ENCODE measurements around the gene LRRC49.
"Not testable (repeated sequence)": the region's sequence is repeated elsewhere in the genome, so short reads cannot be mapped to it uniquely, and the experiment has no call there.

LRRC49 gene

DNA sequence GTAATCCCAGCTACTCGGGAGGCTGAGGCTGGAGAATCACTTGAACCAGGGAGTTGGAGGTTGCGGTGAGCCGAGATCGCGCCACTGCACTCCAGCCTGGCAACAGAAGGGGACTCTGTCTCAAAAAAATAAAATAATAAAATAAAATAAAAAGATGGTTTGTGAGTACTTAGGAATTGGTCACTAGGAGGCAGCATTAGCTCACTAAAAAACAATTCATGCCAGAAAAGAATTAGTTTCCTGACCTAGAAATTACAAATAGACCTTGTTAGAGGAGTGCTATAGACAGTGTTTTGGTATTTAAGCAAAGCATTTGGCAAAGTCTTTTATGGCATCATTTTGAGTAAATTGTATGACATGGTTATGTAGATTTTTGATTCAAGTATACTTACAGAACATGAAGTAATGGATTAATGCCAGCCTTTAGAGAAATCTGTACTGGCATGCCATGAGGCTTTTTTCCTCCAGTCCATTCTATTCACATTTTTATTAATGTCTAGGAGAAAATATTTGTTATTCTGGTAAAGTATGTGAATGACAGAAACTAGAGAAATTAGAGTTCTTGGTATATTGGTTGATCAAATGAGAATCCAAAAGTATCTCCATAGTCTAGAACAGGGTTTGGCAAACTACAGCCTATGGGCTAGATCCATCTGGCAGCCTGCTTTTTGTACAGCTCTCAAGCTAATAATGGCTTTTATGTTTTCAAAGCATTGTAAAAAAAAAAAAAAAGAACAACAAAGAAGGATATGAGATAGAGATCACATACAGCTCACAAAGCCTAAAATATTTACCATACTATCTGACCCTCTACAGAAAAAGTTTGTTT is 81.6 kb downstream of the LRRC49 start:
- DNase-seq (ENCODE audit: low read depth in 1 of 2, low spot score in 1 of 2) = no peak

DNA sequence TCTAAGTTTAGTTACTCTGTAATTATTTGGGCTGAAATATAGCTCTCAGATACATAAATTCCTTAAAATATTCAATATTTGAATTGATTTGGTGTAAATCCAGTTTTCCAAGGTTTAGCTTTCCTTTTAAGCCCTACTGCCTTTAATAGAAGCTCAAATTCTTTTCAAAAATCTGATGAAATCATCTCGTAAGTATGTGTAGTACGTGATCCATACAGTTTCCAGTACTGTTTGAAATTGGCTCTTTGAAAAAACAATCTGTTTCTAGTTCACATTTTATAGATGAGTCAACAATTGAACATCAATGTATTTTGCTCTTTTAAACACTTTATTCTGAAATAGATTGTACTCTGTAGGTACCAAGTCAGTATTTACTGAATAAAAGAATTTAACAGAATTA is 84.2 kb downstream of the LRRC49 start:
- DNase-seq (ENCODE audit: low read depth in 1 of 2, low spot score in 1 of 2) = no peak

DNA sequence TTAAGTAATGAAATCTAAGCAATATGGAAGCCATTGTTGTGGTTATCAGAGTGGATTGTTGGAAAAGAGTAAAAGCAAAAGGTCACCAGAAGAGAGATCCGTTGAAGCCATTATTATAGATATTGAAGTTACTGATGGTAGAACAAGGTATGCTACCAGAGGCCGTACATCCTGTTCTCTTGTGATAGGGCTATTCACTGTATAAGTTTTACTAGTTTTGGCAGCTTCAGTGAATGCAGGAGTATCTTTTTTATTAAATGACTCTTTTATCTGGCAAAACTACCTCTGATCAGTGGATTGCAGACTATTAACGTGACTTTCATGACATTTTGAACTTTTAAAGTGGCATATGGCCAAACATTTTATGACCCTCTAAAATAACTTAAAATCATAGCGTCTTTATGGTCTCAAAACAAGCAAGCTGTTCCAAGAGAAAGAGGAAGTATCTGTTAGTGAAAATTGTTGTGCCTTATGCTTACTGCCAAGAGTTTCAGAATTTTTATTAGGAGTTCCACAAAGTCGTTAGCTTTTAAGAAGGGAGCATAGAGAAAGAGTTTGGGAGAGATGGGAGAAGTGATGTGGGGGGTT is 102.9 kb downstream of the LRRC49 start:
- no peak for DNase-seq (ENCODE audit: low read depth in 1 of 2, low spot score in 1 of 2)

DNA sequence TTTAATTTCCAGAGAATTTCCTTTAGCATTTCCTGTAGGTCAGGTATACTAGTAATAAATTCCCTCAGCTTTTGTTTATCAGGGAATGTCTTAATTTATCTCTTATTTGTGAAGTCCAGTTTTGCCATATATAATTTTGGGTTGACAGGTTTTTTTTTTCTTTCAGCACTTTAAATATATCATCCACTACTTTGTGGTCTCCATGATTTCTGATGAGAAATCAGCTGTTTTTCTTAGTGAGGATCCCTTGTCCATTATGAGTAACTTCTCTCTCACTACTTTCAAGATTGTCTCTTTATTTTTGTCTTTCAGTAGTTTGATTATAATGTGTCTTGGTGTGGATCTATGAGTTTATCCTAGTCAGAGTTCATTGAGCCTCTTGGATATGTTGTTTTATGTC is 105.7 kb downstream of the LRRC49 start:
- no peak for DNase-seq (ENCODE audit: low read depth in 1 of 2, low spot score in 1 of 2)

DNA sequence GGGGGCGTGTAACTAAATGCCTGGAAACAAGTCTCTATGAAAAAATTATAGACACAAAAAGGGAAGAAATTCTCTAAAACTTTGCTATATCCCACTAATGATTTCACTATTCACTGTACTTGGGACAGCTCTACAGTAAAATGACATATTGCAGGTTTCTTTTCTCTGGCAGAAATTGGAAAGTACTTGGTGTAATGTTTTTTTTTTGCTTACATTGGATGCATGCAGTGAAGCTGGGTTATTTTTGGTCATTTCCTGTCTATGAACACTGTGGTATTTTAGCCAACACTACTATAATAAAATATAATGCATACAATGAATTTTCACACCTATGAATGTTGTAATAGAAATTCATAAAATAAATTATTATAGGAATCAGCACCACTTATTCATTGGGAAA is 109.7 kb downstream of the LRRC49 start:
- no peak for DNase-seq (ENCODE audit: low read depth in 1 of 2, low spot score in 1 of 2)

DNA sequence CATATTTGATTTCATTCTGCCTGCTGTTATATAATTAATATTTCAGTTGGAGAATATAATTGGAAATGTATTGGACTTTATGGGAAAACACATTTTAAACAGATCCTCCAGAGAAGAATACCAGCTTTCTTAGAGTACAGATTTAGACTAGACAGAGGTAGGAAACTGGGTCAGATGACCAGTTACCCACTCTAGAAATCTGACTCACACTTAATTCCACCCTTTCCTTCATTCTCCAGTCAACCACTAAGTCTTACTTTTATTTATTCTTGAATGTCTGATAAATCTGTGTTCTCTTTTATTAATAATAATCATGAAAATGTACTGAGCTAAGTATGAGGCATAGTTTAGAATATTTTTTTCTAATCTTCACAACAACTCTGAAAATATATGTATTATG is 110.7 kb downstream of the LRRC49 start:
- DNase-seq (ENCODE audit: low read depth in 1 of 2, low spot score in 1 of 2) = no peak

DNA sequence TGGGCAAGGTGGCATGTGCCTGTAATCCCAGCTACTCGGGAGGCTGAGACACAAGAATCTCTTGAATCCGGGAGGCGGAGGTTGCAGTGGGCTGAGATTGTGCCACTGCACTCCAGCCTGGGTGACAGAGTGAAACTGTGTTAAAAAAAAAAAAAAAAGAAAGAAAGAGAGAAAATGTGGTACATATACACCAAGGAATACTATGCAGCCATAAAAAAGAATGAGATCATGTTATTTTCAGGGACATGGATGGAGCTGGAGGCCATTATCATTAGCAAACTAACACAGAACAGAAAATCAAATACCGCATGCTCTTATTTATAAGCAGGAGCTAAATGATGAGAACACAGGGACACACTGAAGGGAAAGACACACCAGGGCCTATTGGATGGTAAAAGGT is 111.9 kb downstream of the LRRC49 start:
- not testable (repeated sequence) for DNase-seq (ENCODE audit: low read depth in 1 of 2, low spot score in 1 of 2)

DNA sequence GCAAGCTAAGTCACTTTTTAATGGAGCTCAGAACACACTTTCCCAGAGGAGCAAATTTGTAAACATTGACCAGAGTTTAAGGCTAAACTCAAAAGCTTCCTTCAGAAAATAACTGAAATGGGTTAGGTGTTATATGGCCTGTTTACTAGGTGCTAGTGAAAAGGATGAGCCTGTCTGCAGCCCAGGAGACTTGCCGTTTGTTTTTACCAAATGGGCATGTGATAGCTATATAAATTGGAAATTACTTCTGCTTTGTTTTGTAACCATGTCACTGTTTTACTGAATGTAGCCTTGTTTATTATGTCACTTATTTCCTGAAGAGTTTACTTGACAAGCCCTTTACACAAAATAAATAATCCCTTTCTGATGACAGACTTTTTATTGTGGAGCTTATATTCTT is 113.3 kb downstream of the LRRC49 start:
- DNase-seq (ENCODE audit: low read depth in 1 of 2, low spot score in 1 of 2) = no peak

DNA sequence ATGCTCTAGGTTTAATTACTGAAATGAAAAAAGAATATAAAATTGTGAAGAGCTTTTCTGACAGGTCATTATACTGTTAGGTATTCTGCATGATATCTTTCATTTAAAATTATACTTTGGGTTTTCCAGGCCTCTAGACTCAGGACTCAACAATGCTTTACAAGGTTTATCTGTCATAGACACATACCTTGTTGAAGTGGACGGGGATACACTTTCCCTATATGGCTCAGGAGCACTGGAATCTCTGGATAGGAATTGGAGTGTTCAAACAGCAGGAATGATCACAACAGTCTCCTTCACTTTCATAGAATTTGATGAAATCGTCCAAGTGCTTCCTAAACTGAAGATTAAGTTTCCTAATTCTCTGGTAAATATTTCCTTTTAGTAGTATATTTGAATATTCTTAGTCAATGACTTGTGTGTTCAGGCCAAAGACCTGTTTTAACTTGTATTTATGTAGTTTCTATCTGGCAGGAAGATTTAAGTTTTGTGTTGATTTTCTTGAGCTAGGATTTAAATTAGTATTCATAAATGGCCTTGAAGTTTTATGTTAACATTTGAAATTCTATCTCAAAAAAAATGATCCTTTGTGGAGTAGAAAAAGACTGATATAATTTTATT is 115.7 kb downstream of the LRRC49 start:
- no peak for DNase-seq (ENCODE audit: low read depth in 1 of 2, low spot score in 1 of 2)

DNA sequence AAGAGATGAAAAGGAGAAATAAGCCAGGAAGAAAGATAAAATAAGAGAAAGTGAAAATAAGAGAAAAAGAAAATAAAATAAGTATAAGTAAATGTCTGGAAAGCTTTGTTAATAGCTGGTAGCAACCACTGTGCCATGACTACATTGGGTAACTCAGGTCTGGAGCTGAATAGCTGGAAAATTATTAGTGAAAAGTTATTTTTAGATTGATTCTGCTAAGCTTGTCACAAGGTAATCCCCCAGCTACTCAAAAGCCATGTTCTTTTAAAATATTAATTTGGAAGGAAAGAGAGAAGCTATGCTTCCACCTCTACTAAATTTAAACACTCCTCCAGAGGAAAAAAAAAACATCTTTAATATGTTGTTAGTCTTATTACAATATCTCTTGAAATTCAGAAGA is 117.8 kb downstream of the LRRC49 start:
- no peak for DNase-seq (ENCODE audit: low read depth in 1 of 2, low spot score in 1 of 2)

DNA sequence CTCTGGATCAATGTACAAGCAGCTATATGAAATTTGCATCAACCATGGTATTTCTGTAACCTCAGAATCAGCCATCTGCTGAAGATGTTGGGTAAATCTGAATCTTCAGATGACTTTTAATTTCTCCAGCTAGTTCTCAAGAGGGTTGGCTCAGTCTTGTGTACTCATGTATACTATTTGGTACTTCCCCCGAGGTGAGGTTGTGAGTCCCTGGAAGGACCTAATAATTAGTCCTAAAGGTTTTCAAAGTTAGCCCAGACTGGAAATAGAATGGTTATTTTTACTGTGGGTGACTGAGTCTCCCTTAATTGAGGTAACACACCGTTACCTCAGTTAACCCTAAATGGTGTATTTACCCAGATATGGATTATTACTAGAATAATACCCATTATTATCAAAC is 118.4 kb downstream of the LRRC49 start:
- DNase-seq (ENCODE audit: low read depth in 1 of 2, low spot score in 1 of 2) = no peak

DNA sequence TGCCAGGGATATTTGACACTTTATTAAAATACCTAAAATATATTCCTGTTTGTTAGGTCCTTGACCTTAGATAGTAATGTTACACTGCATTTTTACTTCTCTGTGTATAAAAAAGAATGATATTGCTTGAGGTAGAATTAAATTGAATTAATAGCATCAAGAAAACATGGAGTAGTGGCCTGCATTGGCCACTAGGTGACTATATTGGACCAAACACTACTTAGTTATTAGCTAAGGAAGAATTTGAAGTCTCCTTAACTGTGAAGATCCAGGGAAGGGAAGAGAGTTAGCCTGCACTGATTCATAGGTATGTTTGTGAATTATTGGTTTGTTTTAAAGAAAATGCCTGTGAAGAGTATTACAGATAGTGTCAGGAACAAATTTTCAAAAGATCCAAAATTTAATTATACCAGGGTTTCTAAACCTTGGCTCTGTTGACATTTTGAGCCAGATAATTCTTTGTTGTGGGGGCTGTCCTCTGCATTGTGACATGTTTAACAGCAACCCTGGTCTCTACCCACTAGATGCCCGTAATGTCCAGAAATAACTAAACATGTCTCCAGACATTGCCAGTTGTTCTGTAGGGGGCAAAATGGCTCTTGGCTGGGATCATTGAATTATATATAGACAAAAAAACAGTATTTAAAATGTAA is 119.0 kb downstream of the LRRC49 start:
- DNase-seq (ENCODE audit: low read depth in 1 of 2, low spot score in 1 of 2) = no peak

DNA sequence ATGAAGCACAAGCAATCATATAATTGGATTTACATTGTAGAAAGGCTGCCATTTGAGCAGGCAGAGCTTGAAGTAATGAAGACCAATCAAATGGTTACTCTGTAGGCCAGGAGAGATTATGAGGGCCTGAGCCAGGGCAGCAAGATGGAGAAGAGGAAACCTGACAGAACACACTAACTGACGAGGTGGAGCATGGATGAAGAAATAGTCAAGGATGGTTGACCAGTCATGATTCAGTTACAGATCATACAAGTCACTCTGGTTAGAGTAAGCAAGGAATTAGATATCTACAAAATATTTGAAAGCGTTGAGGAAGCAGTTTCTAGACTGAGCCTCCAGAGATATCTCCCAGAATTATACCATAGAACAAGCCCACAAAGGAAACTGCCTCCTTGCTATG is 120.8 kb downstream of the LRRC49 start:
- no peak for DNase-seq (ENCODE audit: low read depth in 1 of 2, low spot score in 1 of 2)

DNA sequence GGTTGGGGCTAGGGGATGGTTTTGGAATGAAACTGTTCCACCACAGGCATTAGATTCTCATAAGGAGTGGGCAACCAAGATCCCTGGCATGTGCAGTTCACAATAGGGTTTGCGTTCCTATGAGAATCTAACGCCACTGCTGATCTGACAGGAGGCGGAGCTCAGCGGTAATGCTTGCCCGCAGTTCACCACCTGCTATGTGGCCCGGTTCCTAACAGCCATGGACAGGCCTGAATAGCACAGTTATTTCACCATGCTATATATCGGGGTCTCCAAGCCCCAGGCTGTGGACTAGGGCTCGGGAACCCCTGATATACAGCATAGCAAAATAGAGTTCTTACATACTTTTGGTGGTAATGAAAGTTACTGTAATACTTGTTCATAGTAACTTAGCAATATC is 122.7 kb downstream of the LRRC49 start:
- DNase-seq (ENCODE audit: low read depth in 1 of 2, low spot score in 1 of 2) = no peak

DNA sequence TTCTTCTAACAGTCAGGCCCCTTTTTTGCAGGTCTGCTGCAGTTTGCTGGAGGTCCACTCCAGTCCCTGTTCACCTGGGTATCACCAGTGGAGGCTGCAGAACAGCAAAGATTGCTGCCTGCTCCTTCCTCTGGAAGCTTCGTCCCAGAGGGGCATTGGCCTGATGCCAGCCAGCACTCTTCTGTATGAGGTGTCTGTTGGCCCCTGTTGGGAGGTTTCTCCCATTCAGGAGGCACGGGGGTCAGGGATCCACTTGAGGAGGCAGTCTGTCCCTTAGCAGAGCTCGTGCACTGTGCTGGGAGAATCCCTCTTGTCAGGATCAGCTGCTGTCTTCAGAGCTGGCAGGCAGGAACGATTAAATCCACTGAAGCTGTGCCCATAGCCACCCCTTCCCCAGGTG is 138.6 kb downstream of the LRRC49 start:
- DNase-seq (ENCODE audit: low read depth in 1 of 2, low spot score in 1 of 2) = not testable (repeated sequence)

DNA sequence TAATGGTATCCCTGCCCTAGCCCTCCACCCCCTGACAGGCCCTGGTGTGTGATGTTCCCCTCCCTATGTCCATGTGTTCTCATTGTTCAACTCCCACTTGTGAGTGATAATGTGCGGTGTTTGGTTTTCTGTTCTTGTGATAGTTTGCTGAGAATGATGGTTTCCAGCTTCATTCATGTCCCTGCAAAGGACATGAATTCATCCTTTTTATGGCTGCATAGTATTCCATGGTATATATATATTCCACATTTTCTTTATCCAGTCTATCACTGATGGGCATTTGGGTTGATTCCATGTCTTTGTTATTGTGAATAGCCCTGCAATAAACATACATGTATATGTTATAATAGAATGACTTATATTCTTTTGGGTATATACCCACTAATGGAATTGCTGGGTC is 142.9 kb downstream of the LRRC49 start:
- DNase-seq (ENCODE audit: low read depth in 1 of 2, low spot score in 1 of 2) = not testable (repeated sequence)

DNA sequence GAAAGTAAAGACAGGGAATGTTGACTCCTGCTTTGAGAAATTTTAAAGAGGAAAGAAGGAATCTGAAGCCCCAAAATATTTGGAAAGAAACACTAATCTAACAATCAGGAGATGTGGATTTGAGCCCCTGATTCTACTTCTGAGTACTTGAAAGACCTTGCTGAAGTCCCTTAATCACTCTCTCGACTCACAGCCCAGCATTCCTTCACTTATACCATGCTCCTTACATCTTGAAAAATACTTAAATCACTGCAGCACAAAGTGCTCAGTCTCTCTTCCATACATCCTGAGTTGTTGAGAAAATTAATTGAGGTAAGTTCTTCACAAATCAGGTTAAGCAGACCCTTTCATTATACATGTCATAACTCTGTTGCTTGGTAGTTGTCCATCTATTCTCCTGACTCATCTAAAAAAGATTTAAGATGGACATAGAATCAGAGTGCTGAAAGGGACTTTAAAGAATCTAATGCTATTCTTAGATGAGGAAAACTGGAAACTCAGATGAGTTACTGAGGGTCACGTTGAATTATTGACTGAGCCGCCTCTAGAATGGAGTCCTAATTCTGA is 149.8 kb downstream of the LRRC49 start:
- no peak for DNase-seq (ENCODE audit: low read depth in 1 of 2, low spot score in 1 of 2)

DNA sequence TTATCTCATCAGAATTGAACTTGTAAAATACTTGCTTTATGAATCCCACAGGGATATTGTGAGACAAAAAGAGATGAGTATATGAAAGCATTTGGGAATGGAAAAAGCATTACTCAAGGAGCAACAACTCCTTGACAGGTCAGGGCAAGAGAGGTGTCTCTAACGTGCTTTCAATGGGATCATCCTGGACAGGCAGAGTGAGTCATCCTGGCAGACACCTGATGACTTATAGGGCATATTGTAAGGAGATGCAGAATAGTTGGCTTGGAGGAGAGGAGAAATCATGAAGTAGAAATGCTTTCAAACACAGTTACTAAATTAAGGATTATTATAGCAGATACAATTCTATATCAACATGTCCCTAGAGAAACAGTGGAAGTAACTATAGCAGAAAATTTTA is 150.7 kb downstream of the LRRC49 start:
- no peak for DNase-seq (ENCODE audit: low read depth in 1 of 2, low spot score in 1 of 2)

DNA sequence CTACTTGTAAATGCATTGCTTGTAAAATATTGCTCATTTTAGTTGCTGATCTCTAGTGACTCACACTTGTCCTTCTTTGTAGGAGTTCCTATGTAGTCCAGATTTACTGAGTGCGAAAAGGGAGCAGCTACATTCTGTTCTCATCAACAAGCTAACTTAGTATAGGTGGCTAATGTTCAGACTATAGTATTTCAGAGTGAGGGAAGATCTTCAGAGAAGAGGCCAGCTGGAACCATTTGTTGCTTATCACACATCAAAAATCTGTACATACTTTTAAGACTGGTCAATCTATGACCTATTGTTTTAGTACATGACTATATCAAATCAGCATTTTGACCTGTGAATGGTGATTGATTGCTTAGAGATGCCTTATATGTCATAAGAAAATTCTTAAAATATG is 151.4 kb downstream of the LRRC49 start:
- no peak for DNase-seq (ENCODE audit: low read depth in 1 of 2, low spot score in 1 of 2)

DNA sequence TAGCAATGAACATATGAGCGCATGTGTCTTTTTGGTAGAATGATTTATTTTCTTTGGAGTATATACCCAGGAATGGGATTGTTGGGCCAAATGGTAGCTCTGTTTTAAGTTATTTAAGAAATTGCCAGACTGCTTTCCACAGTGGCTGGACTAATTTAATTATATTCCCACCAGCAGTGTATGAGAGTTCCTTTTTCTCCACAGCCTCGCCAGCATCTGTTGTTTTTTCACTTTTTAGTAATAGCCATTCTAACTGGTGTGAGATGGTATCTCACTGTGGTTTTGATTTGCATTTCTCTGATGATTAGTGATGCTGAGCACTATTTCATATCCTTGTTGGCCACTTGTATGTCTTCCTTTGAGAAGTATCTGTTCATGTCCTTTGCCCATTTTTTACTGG is 153.5 kb downstream of the LRRC49 start:
- DNase-seq (ENCODE audit: low read depth in 1 of 2, low spot score in 1 of 2) = not testable (repeated sequence)

DNA sequence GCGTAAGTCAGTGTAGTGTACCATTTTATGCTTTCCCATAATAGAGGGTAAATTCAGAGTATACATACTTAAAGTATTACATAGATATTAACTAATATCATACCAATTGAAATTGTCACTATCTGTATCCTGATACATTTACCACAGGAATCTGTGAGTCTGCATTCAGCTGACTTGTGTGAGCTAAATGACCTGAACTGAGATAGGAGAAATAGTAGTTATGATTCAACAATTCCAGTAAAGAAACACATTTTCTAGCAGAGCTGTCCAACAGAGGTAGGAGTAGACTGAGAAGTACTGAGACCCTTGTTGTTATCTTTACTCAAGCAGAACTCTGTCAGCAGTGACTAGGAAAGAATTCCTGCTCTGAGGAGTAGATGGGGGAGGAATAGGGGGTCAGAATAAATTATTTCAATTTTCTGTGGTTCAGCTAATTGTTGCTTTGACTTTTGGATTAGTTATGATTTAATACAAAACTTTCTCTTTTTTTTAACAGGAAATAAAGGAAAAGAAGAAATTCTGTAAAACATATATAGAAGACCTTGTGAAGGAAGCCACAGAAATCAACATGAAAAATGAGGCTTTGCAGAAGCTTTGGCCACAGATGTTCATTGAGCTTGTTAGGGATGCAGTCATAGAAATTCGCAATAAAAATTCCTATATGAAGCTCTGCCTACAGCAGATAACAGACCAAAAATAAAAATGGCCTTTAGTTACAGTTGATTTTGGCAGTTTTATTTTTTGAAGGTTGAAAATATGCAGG is 156.5 kb downstream of the LRRC49 start:
- DNase-seq (ENCODE audit: low read depth in 1 of 2, low spot score in 1 of 2) = no peak

Data from stimulated activated CD4-positive, alpha-beta T cell treated with anti-CD3 and anti-CD28 coated beads, Interleukin-15, amount 100 ng/mL, for 1 hour (primary cell).